ENCODE data around the gene ARHGAP8. TPM values are rescaled to one million over a fixed set of nuclear protein-coding genes. Genes with fewer than 3 reads are reported as not detected.

ARHGAP8 gene
- total and polyA plus RNA-seq, 8 donors, result 7.8 to 63.6 (median 11.3) TPM

DNA sequence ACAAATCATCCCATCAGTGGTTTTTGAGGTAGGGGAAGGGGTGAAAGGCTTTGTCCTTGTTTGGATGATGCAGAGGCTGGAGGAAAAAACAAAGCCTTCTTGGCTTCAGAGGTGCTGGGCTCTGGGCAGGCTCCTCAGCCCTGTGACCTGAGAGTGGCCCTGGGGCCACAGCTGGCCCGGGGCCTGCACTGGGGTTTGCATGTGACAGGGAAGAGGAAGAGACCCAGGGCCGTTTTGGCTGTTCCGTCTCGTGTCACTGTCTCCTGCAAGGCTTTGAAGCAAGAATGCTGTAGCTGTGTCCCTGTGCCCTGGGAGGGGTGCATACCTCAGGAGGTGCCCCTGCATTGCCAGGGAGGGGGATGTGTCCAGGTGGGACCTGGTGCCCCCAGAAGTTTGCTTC, 12.6 kb downstream of the ARHGAP8 start:
- Histone ChIP-seq H3K9me3 (no peaks in the 10 kb centered on the region), H3K4me3 (no peak overlapping the region), H3K27me3 (peaks cover 0 to 18% (median 0%) of the 10 kb centered on the region in 3 donors), H3K36me3 (no peaks in the 10 kb centered on the region), H3K27ac (no peak overlapping the region), H3K4me1 (peaks cover 0 to 14% (median 7%) of the 10 kb centered on the region in 4 donors)
- no peak for DNase-seq
- TF ChIP-seq POLR2AphosphoS5 (IDR thresholded peaks at IDR 0.05), result no peak
- TF ChIP-seq, protein P1, sequence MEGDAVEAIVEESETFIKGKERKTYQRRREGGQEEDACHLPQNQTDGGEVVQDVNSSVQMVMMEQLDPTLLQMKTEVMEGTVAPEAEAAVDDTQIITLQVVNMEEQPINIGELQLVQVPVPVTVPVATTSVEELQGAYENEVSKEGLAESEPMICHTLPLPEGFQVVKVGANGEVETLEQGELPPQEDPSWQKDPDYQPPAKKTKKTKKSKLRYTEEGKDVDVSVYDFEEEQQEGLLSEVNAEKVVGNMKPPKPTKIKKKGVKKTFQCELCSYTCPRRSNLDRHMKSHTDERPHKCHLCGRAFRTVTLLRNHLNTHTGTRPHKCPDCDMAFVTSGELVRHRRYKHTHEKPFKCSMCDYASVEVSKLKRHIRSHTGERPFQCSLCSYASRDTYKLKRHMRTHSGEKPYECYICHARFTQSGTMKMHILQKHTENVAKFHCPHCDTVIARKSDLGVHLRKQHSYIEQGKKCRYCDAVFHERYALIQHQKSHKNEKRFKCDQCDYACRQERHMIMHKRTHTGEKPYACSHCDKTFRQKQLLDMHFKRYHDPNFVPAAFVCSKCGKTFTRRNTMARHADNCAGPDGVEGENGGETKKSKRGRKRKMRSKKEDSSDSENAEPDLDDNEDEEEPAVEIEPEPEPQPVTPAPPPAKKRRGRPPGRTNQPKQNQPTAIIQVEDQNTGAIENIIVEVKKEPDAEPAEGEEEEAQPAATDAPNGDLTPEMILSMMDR (IDR thresholded peaks at IDR 0.05), result no peak
- no peak for TF ChIP-seq EP300 (IDR thresholded peaks at IDR 0.05)
- no peak for TF ChIP-seq POLR2A (IDR thresholded peaks at IDR 0.05)
- WGBS, 5 donors, result 39 to 55% (median 47%) methylated on average over 4 of the region's 4 CpGs
- intact Hi-C loops (cut with DNase I; ENCODE audit: low total_unique reads), result no loop called here

DNA sequence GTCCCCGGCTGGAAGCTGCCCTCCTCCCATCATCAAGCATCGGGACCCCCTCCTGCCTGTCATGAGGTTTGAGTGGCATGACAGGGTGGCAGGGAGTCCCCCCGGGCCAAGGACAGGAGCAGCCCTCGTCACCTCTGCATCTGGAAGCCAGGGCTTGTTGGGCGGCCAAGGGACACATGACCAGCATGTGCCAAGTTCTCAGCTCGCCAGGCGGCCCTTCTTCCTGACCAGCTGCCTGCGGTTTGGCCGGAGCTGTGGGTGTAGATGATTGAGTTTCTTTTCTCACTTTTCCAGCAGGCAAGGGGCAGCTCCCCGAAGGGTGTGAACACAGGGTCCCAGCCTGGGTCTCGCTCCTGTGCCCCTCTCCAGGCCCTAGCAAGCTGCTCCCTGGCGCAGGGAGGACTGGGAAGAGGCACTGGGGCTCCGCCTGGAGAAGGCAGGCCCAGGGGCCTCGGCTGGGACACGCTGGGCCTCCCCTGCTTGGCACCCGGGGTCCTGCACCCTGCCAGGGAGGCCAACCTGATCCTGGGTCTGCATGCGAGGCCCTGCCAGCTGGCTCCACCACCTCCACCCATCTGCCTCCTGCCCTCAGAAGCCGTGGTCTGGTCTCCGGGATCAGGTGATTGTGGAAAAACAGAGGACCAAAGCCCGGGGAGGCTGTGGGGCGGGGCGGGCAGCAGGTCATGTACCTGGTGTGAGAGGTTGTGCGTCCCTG, 13.4 kb downstream of the ARHGAP8 start:
- intact Hi-C loops (cut with DNase I; ENCODE audit: low total_unique reads), result no loop called here
- H3K4me1 ChIP-seq, result peaks cover 0 to 14% (median 7%) of the 10 kb centered on the region in 4 donors
- no peaks in the 10 kb centered on the region for H3K9me3 ChIP-seq
- H3K27me3 ChIP-seq, result peaks cover 0 to 18% (median 0%) of the 10 kb centered on the region in 3 donors
- no peak overlapping the region for H3K4me3 ChIP-seq
- TF ChIP-seq EP300 (IDR thresholded peaks at IDR 0.05), result no peak
- no peak for TF ChIP-seq POLR2A (IDR thresholded peaks at IDR 0.05)
- no peak for TF ChIP-seq POLR2AphosphoS5 (IDR thresholded peaks at IDR 0.05)
- TF ChIP-seq, protein P1 (IDR thresholded peaks at IDR 0.05), result no peak
- 42 to 67% (median 49%) methylated on average over 18 to 23 of the region's 23 CpGs for WGBS, 5 donors
- no peak overlapping the region for H3K27ac ChIP-seq
- H3K36me3 ChIP-seq, result no peaks in the 10 kb centered on the region
- peak in 1 of 2 donors; percentile 63 for DNase-seq

DNA sequence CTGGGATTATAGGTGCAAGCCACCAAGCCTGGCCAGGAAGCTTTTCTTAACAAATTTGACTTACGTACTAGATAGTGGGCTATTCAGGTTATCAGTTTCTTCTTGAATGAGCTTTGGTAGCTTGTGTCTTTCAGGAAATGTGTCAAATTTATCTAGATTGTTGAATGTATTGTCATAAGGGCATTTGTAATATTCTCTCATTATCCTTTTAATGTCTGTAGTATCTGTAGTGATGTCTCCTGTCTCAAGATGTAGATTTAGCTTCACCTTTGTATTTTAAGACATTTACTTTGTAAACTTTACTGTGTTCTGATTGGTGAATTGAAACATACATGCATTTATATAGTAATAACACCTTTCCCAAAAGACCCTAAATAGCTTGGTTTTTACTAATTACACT, 20.7 kb downstream of the ARHGAP8 start:
- intact Hi-C loops (cut with DNase I; ENCODE audit: low total_unique reads), result no loop called here
- no peaks in the 10 kb centered on the region for H3K36me3 ChIP-seq
- peaks cover 0 to 14% (median 7%) of the 10 kb centered on the region in 4 donors for H3K9me3 ChIP-seq
- no peaks in the 10 kb centered on the region for H3K4me1 ChIP-seq
- no peak overlapping the region for H3K4me3 ChIP-seq
- TF ChIP-seq, protein P1 (IDR thresholded peaks at IDR 0.05), result no peak
- TF ChIP-seq EP300 (IDR thresholded peaks at IDR 0.05) (no peak), POLR2AphosphoS5 (IDR thresholded peaks at IDR 0.05) (no peak), POLR2A (IDR thresholded peaks at IDR 0.05) (no peak)
- 79 to 98% (median 94%) methylated on average over 1 of the region's 1 CpG for WGBS, 5 donors
- H3K27ac ChIP-seq, result no peak overlapping the region
- DNase-seq, result no peak
- no peaks in the 10 kb centered on the region for H3K27me3 ChIP-seq

DNA sequence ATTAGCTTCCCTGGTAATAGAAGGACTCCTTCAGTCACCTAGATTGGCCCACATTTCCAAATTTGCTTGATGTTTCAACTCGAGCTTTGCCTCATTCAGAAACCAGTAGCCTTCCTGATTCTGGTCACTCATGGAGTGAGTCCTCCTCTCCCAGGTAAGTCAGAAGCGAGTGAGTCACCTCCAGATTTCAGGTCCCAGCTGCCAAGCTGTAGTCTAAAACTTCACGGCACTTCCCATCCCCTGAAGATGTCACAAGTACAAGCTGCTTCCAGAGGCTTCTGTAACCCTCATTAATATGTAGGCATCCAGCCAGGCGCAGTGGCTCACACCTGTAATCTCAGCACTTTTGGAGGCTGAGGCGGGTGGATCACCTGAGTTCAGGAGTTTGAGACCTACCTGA, 23.5 kb downstream of the ARHGAP8 start:
- Histone ChIP-seq H3K4me3 (no peak overlapping the region), H3K27ac (no peak overlapping the region), H3K36me3 (no peaks in the 10 kb centered on the region), H3K4me1 (no peaks in the 10 kb centered on the region), H3K27me3 (no peaks in the 10 kb centered on the region), H3K9me3 (peaks cover 0 to 14% (median 7%) of the 10 kb centered on the region in 4 donors)
- TF ChIP-seq POLR2AphosphoS5 (IDR thresholded peaks at IDR 0.05), result no peak
- no peak for TF ChIP-seq POLR2A (IDR thresholded peaks at IDR 0.05)
- no peak for TF ChIP-seq EP300 (IDR thresholded peaks at IDR 0.05)
- TF ChIP-seq, protein P1 (IDR thresholded peaks at IDR 0.05), result no peak
- 88 to 94% (median 92%) methylated on average over 5 of the region's 5 CpGs for WGBS, 5 donors
- no peak for DNase-seq
- intact Hi-C loops (cut with DNase I; ENCODE audit: low total_unique reads), result no loop called here
